Activated naive CD4-positive, alpha-beta T cell treated with anti-CD3 and anti-CD28 coated beads, Interleukin-2, amount 10 ng/mL, durations not matched to agents 7 days and 5 days (primary cell): ENCODE measurements around the gene UQCC2.

Source experiments
- CTCF ChIA-PET: fragments of 350-600 bp; sonication (Branson Sonifier 250); formaldehyde crosslinking; loops from one replicate; lab custom pipeline; 2021; ENCODE audit warnings: antibody characterized with exemption; lab: Charles Lee
- DNase-seq: peaks from one replicate; pipeline ENCODE4 v3.0.0-alpha.2; 2020
- H3K27ac Mint-ChIP-seq: one replicate; pipeline ENCODE4 v1.8.0; 2021; ENCODE audit warnings: mild to moderate bottlenecking, moderate library complexity, mixed read lengths
- H3K27me3 Mint-ChIP-seq: one replicate; pipeline ENCODE4 v1.8.0; 2021; ENCODE audit warnings: mild to moderate bottlenecking, mixed read lengths
- H3K36me3 Mint-ChIP-seq: one replicate; pipeline ENCODE4 v1.8.0; 2021; ENCODE audit warnings: mixed read lengths
- H3K4me1 Mint-ChIP-seq: one replicate; pipeline ENCODE4 v1.8.0; 2021; ENCODE audit warnings: mixed read lengths
- H3K4me3 Mint-ChIP-seq: one replicate; pipeline ENCODE4 v1.8.0; 2021; ENCODE audit warnings: mild to moderate bottlenecking, moderate library complexity, mixed read lengths
- H3K9me3 Mint-ChIP-seq: one replicate; pipeline ENCODE4 v1.8.0; 2021; ENCODE audit warnings: mixed read lengths

Gene UQCC2

GRCh38 chr6:33692760-33693158 is 18.7 kb downstream of the UQCC2 start:
- Mint-ChIP-seq H3K27me3 (no peaks in the 10 kb centered on the region), H3K27ac (peak overlapping the region; percentile 91), H3K9me3 (no peaks in the 10 kb centered on the region), H3K4me1 (peaks cover 71% of the 10 kb centered on the region), H3K4me3 (peak overlapping the region; percentile 10), H3K36me3 (peaks cover 67% of the 10 kb centered on the region)
- CTCF ChIA-PET = interaction anchor here (0.7 to 3.9 kb wide), 5 partner anchors 8 to 107 kb away, joined by 3 to 16 read pairs (median 3); partner anchors contain the start of gene UQCC2
- peak; percentile 75 for DNase-seq

GRCh38 chr6:33692078-33692759 is 19.3 kb downstream of the UQCC2 start:
- Mint-ChIP-seq H3K4me1 (peaks cover 66% of the 10 kb centered on the region), H3K27ac (peak overlapping the region; percentile 91), H3K27me3 (no peaks in the 10 kb centered on the region), H3K9me3 (no peaks in the 10 kb centered on the region), H3K36me3 (peaks cover 63% of the 10 kb centered on the region), H3K4me3 (peak overlapping the region; percentile 10)
- CTCF ChIA-PET = interaction anchor here (0.7 to 3.9 kb wide), 5 partner anchors 9 to 106 kb away, joined by 3 to 16 read pairs (median 3); partner anchors contain the start of gene UQCC2
- DNase-seq = no peak

- H3K27ac Mint-ChIP-seq = peak overlapping the region; percentile 70
- no peak overlapping the region for H3K4me3 Mint-ChIP-seq
- no peaks in the 10 kb centered on the region for H3K9me3 Mint-ChIP-seq
- H3K4me1 Mint-ChIP-seq = peaks cover 60% of the 10 kb centered on the region
- CTCF ChIA-PET = no interaction called here
- H3K27me3 Mint-ChIP-seq = no peaks in the 10 kb centered on the region
- H3K36me3 Mint-ChIP-seq = peaks cover 62% of the 10 kb centered on the region
- DNase-seq = no peak
Observed at GRCh38 chr6:33691456-33692077, 19.9 kb downstream of the UQCC2 start.

- peak overlapping the region; percentile 26 for H3K27ac Mint-ChIP-seq
- no peak overlapping the region for H3K4me3 Mint-ChIP-seq
- peaks cover 61% of the 10 kb centered on the region for H3K36me3 Mint-ChIP-seq
- no peaks in the 10 kb centered on the region for H3K27me3 Mint-ChIP-seq
- H3K9me3 Mint-ChIP-seq = no peaks in the 10 kb centered on the region
- DNase-seq = no peak
- CTCF ChIA-PET = no interaction called here
- H3K4me1 Mint-ChIP-seq = peaks cover 52% of the 10 kb centered on the region
Observed at GRCh38 chr6:33690766-33691165, 20.7 kb downstream of the UQCC2 start.

GRCh38 chr6:33689879-33690278 is 21.6 kb downstream of the UQCC2 start:
- H3K9me3 Mint-ChIP-seq = no peaks in the 10 kb centered on the region
- peaks cover 60% of the 10 kb centered on the region for H3K36me3 Mint-ChIP-seq
- H3K4me1 Mint-ChIP-seq = peaks cover 43% of the 10 kb centered on the region
- DNase-seq = no peak
- CTCF ChIA-PET = interaction anchor here (1.0 to 1.1 kb wide), 2 partner anchors 20 to 21 kb away, joined by 3 to 4 read pairs; partner anchors contain the start of gene UQCC2
- H3K27me3 Mint-ChIP-seq = no peaks in the 10 kb centered on the region
- no peak overlapping the region for H3K4me3 Mint-ChIP-seq
- no peak overlapping the region for H3K27ac Mint-ChIP-seq

GRCh38 chr6:33689148-33689494 is 22.4 kb downstream of the UQCC2 start:
- peaks cover 35% of the 10 kb centered on the region for H3K4me1 Mint-ChIP-seq
- H3K36me3 Mint-ChIP-seq = peaks cover 60% of the 10 kb centered on the region
- no peak overlapping the region for H3K27ac Mint-ChIP-seq
- no peak for DNase-seq
- no peaks in the 10 kb centered on the region for H3K9me3 Mint-ChIP-seq
- CTCF ChIA-PET = interaction anchor here (1.1 kb wide), 1 partner anchor 20 kb away, joined by 4 read pairs; no protein-coding TSS in a partner anchor
- H3K27me3 Mint-ChIP-seq = no peaks in the 10 kb centered on the region
- no peak overlapping the region for H3K4me3 Mint-ChIP-seq

GRCh38 chr6:33688451-33689147 is 22.9 kb downstream of the UQCC2 start:
- CTCF ChIA-PET = no interaction called here
- peaks cover 60% of the 10 kb centered on the region for H3K36me3 Mint-ChIP-seq
- no peaks in the 10 kb centered on the region for H3K9me3 Mint-ChIP-seq
- no peak overlapping the region for H3K4me3 Mint-ChIP-seq
- no peak overlapping the region for H3K27ac Mint-ChIP-seq
- H3K4me1 Mint-ChIP-seq = peaks cover 33% of the 10 kb centered on the region
- no peaks in the 10 kb centered on the region for H3K27me3 Mint-ChIP-seq
- DNase-seq = no peak

- DNase-seq = no peak
- peaks cover 33% of the 10 kb centered on the region for H3K4me1 Mint-ChIP-seq
- CTCF ChIA-PET = interaction anchor here (1.3 kb wide), 1 partner anchor 15 kb away, joined by 4 read pairs; no protein-coding TSS in a partner anchor
- H3K9me3 Mint-ChIP-seq = no peaks in the 10 kb centered on the region
- H3K4me3 Mint-ChIP-seq = no peak overlapping the region
- H3K27me3 Mint-ChIP-seq = no peaks in the 10 kb centered on the region
- H3K27ac Mint-ChIP-seq = no peak overlapping the region
- H3K36me3 Mint-ChIP-seq = peaks cover 60% of the 10 kb centered on the region
Observed at GRCh38 chr6:33688006-33688405, 23.5 kb downstream of the UQCC2 start.

GRCh38 chr6:33686981-33687975 is 24.2 kb downstream of the UQCC2 start:
- Mint-ChIP-seq H3K4me3 (no peak overlapping the region), H3K27ac (no peak overlapping the region), H3K9me3 (no peaks in the 10 kb centered on the region), H3K27me3 (no peaks in the 10 kb centered on the region), H3K4me1 (peaks cover 33% of the 10 kb centered on the region), H3K36me3 (peaks cover 58% of the 10 kb centered on the region)
- no peak for DNase-seq
- CTCF ChIA-PET = interaction anchor here (1.3 kb wide), 1 partner anchor 15 kb away, joined by 4 read pairs; no protein-coding TSS in a partner anchor

- Mint-ChIP-seq H3K4me1 (peaks cover 25% of the 10 kb centered on the region), H3K4me3 (no peak overlapping the region), H3K36me3 (peaks cover 54% of the 10 kb centered on the region), H3K9me3 (no peaks in the 10 kb centered on the region), H3K27me3 (no peaks in the 10 kb centered on the region), H3K27ac (peak overlapping the region; percentile 60)
- DNase-seq = no peak
- CTCF ChIA-PET = interaction anchor here (0.7 to 1.3 kb wide), 2 partner anchors 16 to 101 kb away, joined by 4 read pairs; no protein-coding TSS in a partner anchor
Observed at GRCh38 chr6:33686225-33686924, 25.1 kb downstream of the UQCC2 start.

GRCh38 chr6:33685411-33686224 is 25.9 kb downstream of the UQCC2 start:
- CTCF ChIA-PET = interaction anchor here (0.7 kb wide), 1 partner anchor 101 kb away, joined by 4 read pairs; no protein-coding TSS in a partner anchor
- H3K9me3 Mint-ChIP-seq = no peaks in the 10 kb centered on the region
- no peaks in the 10 kb centered on the region for H3K27me3 Mint-ChIP-seq
- H3K36me3 Mint-ChIP-seq = peaks cover 53% of the 10 kb centered on the region
- H3K4me3 Mint-ChIP-seq = no peak overlapping the region
- peaks cover 19% of the 10 kb centered on the region for H3K4me1 Mint-ChIP-seq
- no peak for DNase-seq
- peak overlapping the region; percentile 75 for H3K27ac Mint-ChIP-seq

GRCh38 chr6:33684983-33685382 is 26.5 kb downstream of the UQCC2 start:
- no peak overlapping the region for H3K4me3 Mint-ChIP-seq
- peaks cover 58% of the 10 kb centered on the region for H3K36me3 Mint-ChIP-seq

More at GRCh38 chr6:33684983-33685382, 26.5 kb downstream of the UQCC2 start:
- Mint-ChIP-seq H3K9me3 (no peaks in the 10 kb centered on the region), H3K4me1 (peaks cover 18% of the 10 kb centered on the region), H3K27me3 (no peaks in the 10 kb centered on the region), H3K27ac (no peak overlapping the region)
- DNase-seq = no peak
- CTCF ChIA-PET = no interaction called here
